HT1080 (cell line): ENCODE data around the gene BZW2. TPM values are rescaled to one million over a fixed set of nuclear protein-coding genes. Genes with fewer than 3 reads are reported as not detected.
A peak's percentile ranks its signal among the peaks of the same experiment; 100 is the strongest.

Experiments used
- DNase-seq: peaks from one replicate; pipeline ENCODE4 v3.0.0-alpha.2; 2015; ENCODE audit warnings: low read depth
- total RNA-seq: library from RNA; depleted of rRNA; stranded (reverse); fragments of >200 nt; shearing (Covaris generic); gene quantifications from 2 replicates; pipeline ENCODE4 v1.2.3, GENCODE V29; 2014

BZW2 gene
- total RNA-seq, 1 experiment from 2014 or later = 128 TPM

GRCh38 chr7:16712916-16713315 is 66.9 kb downstream of the BZW2 start:
- peak; percentile 49 for DNase-seq

- DNase-seq = no peak
These were observed 69.9 kb downstream of the BZW2 start for GRCh38 chr7:16715928-16716327.

GRCh38 chr7:16718111-16718656 is 72.2 kb downstream of the BZW2 start:
- DNase-seq = no peak

- DNase-seq = no peak
These were observed 73.7 kb downstream of the BZW2 start for GRCh38 chr7:16719699-16720098.

- no peak for DNase-seq
These were observed 75.6 kb downstream of the BZW2 start for GRCh38 chr7:16721541-16721940.

GRCh38 chr7:16724344-16724743 is 78.4 kb downstream of the BZW2 start:
- no peak for DNase-seq

- DNase-seq = no peak
These were observed 80.2 kb downstream of the BZW2 start for GRCh38 chr7:16726189-16726588.

- DNase-seq = no peak
These were observed 81.8 kb downstream of the BZW2 start for GRCh38 chr7:16727736-16728135.

GRCh38 chr7:16728811-16729210 is 82.8 kb downstream of the BZW2 start:
- DNase-seq = no peak

GRCh38 chr7:16729541-16729940 is 83.6 kb downstream of the BZW2 start:
- no peak for DNase-seq

- no peak for DNase-seq
These were observed 85.0 kb downstream of the BZW2 start for GRCh38 chr7:16730937-16731336.

GRCh38 chr7:16732828-16733227 is 86.8 kb downstream of the BZW2 start:
- DNase-seq = no peak

GRCh38 chr7:16734148-16734726 is 88.3 kb downstream of the BZW2 start:
- DNase-seq = no peak

- no peak for DNase-seq
These were observed 89.0 kb downstream of the BZW2 start for GRCh38 chr7:16735020-16735419.

GRCh38 chr7:16738011-16738688 is 92.2 kb downstream of the BZW2 start:
- DNase-seq = no peak

- DNase-seq = peak; percentile 90
These were observed 94.1 kb downstream of the BZW2 start for GRCh38 chr7:16739863-16740622.

GRCh38 chr7:16740623-16740953 is 94.6 kb downstream of the BZW2 start:
- no peak for DNase-seq

GRCh38 chr7:16740996-16741395 is 95.0 kb downstream of the BZW2 start:
- no peak for DNase-seq

- DNase-seq = no peak
These were observed 95.7 kb downstream of the BZW2 start for GRCh38 chr7:16741676-16742075.

GRCh38 chr7:16742547-16742946 is 96.6 kb downstream of the BZW2 start:
- no peak for DNase-seq

- DNase-seq = peak; percentile 38
These were observed 97.3 kb downstream of the BZW2 start for GRCh38 chr7:16743236-16743635.

- no peak for DNase-seq
These were observed 98.7 kb downstream of the BZW2 start for GRCh38 chr7:16744518-16745250.
